ENCODE data around the gene SPI1. TPM values are rescaled to one million over a fixed set of nuclear protein-coding genes. Genes with fewer than 3 reads are reported as not detected.
A peak's percentile ranks its signal among the peaks of the same experiment; 100 is the strongest.

The SPI1 gene
- total and polyA plus RNA-seq, 2 donors (not counting 1 experiment from before 2014, with no cell fraction given): 98.3 to 119 TPM

DNA sequence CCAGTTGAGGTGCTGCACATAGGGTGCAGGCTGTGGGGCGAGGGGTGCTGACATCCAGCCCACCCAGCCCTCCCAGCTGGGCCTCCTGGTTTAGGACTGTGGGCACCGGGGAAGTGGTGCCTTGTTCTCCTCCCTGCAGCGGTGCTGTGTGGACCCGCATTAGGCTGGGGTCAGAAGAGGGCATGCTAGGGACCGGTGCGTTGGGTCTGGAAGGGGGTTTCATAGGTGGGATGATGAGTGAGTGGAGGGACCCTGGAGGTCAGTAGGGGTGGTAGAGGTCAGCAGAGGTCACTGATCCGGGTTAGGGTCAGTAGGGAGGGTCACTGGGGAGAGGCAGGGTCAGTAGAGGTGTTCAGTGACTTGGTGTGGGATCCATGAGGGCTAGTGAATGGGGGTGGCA is 19.2 kb downstream of the SPI1 start:
- no peak overlapping the region for H3K4me3 ChIP-seq (ENCODE audit: control extremely low read depth in 1 of 5, extremely low read depth in 1 of 5, insufficient read depth in 1 of 5, low read depth in 2 of 5, low read length in 4 of 5)
- no peak for DNase-seq
- H4K20me1 ChIP-seq (ENCODE audit: control insufficient read depth, insufficient read depth, low read length, poor library complexity, severe bottlenecking): peaks cover 83% of the 10 kb centered on the region
- H2AFZ ChIP-seq (ENCODE audit: insufficient read depth, low read depth, low read length, poor library complexity, severe bottlenecking): no peak overlapping the region
- no peak for ATAC-seq (ENCODE audit: low read depth)
- CTCF ChIA-PET: interaction anchor here (0.8 to 2.0 kb wide), 2 partner anchors 15 to 52 kb away, joined by 3 to 7 read pairs; no protein-coding TSS in a partner anchor
- Mint-ChIP-seq H3K4me1 (peaks cover 23% of the 10 kb centered on the region), H3K4me3 (no peak overlapping the region), H3K9me3 (ENCODE audit: insufficient read depth) (no peaks in the 10 kb centered on the region), H3K27me3 (no peaks in the 10 kb centered on the region), H3K27ac (peak overlapping the region; percentile 51)
- no peaks in the 10 kb centered on the region for H3K27me3 ChIP-seq (replicated peaks in 1 of 4; ENCODE audit: control extremely low read depth in 1 of 4, control insufficient read depth in 3 of 4, insufficient read depth in 4 of 4, low read length in 3 of 4)
- peak overlapping the region; percentile 27 for H3K4me2 ChIP-seq (replicated peaks; ENCODE audit: low read depth, low read length, poor library complexity, severe bottlenecking)
- peaks cover 0 to 4% (median 0%) of the 10 kb centered on the region in 3 donors for H3K9me3 ChIP-seq (ENCODE audit: control extremely low read depth in 1 of 3, control insufficient read depth in 2 of 3, insufficient read depth in 1 of 3, low read length in 2 of 3)
- intact Hi-C loops (cut with micrococcal nuclease): no loop called here
- no peak overlapping the region for H3K9ac ChIP-seq (ENCODE audit: low read length)
- peak overlapping the region in 1 of 2 donors; percentile 44 for H3K27ac ChIP-seq (ENCODE audit: low read length in 2 of 2)
- peaks cover 65% of the 10 kb centered on the region for H3K79me2 ChIP-seq (ENCODE audit: control insufficient read depth, insufficient read depth, low read length)
- H3K36me3 ChIP-seq (replicated peaks in 1 of 2; ENCODE audit: control extremely low read depth in 1 of 2, control insufficient read depth in 1 of 2, extremely low read depth in 1 of 2, insufficient read depth in 2 of 2, low read length in 1 of 2): peaks cover 0 to 36% of the 10 kb centered on the region in 2 experiments
- TF ChIP-seq, protein P1, sequence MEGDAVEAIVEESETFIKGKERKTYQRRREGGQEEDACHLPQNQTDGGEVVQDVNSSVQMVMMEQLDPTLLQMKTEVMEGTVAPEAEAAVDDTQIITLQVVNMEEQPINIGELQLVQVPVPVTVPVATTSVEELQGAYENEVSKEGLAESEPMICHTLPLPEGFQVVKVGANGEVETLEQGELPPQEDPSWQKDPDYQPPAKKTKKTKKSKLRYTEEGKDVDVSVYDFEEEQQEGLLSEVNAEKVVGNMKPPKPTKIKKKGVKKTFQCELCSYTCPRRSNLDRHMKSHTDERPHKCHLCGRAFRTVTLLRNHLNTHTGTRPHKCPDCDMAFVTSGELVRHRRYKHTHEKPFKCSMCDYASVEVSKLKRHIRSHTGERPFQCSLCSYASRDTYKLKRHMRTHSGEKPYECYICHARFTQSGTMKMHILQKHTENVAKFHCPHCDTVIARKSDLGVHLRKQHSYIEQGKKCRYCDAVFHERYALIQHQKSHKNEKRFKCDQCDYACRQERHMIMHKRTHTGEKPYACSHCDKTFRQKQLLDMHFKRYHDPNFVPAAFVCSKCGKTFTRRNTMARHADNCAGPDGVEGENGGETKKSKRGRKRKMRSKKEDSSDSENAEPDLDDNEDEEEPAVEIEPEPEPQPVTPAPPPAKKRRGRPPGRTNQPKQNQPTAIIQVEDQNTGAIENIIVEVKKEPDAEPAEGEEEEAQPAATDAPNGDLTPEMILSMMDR (IDR thresholded peaks at IDR 0.05): no peak
- no peak for TF ChIP-seq EZH2 (IDR thresholded peaks at IDR 0.05; ENCODE audit: borderline replicate concordance, insufficient read depth, low read depth, low read length, poor library complexity, severe bottlenecking)
- 82% methylated on average over 6 of the region's 7 CpGs for WGBS (ENCODE audit: insufficient coverage)
- H3K4me1 ChIP-seq (ENCODE audit: control insufficient read depth in 2 of 2, insufficient read depth in 2 of 2, low read length in 2 of 2): peaks cover 9 to 10% of the 10 kb centered on the region in 2 donors
- POLR2A ChIA-PET: no interaction called here

DNA sequence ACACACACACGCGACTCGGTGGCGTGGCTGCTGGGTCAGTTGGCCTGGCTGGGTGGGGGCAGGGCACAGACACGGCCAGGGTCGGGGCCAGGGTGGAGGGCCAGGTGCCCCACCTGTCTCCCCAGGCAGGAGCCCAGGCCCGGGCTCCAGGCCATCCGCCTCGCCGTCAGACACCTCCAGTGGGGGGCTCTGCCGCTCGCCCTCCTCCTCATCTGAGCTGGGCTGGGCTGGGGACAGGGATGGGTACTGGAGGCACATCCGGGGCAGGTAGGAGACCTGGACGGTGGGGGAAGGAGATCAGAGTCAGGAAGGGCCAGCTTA is 19.7 kb downstream of the SPI1 start:
- Histone ChIP-seq H3K27ac (ENCODE audit: low read length in 2 of 2) (no peak overlapping the region), H3K36me3 (replicated peaks in 1 of 2; ENCODE audit: control extremely low read depth in 1 of 2, control insufficient read depth in 1 of 2, extremely low read depth in 1 of 2, insufficient read depth in 2 of 2, low read length in 1 of 2) (peaks cover 0 to 39% of the 10 kb centered on the region in 2 experiments), H3K9ac (ENCODE audit: low read length) (no peak overlapping the region), H3K4me1 (ENCODE audit: control insufficient read depth in 2 of 2, insufficient read depth in 2 of 2, low read length in 2 of 2) (peaks cover 9 to 10% of the 10 kb centered on the region in 2 donors), H3K27me3 (replicated peaks in 1 of 4; ENCODE audit: control extremely low read depth in 1 of 4, control insufficient read depth in 3 of 4, insufficient read depth in 4 of 4, low read length in 3 of 4) (no peaks in the 10 kb centered on the region), H2AFZ (ENCODE audit: insufficient read depth, low read depth, low read length, poor library complexity, severe bottlenecking) (no peak overlapping the region), H4K20me1 (ENCODE audit: control insufficient read depth, insufficient read depth, low read length, poor library complexity, severe bottlenecking) (peaks cover 83% of the 10 kb centered on the region), H3K4me3 (ENCODE audit: control extremely low read depth in 1 of 5, extremely low read depth in 1 of 5, insufficient read depth in 1 of 5, low read depth in 2 of 5, low read length in 4 of 5) (no peak overlapping the region), H3K79me2 (ENCODE audit: control insufficient read depth, insufficient read depth, low read length) (peaks cover 60% of the 10 kb centered on the region), H3K4me2 (replicated peaks; ENCODE audit: low read depth, low read length, poor library complexity, severe bottlenecking) (no peak overlapping the region), H3K9me3 (ENCODE audit: control extremely low read depth in 1 of 3, control insufficient read depth in 2 of 3, insufficient read depth in 1 of 3, low read length in 2 of 3) (peaks cover 0 to 4% (median 0%) of the 10 kb centered on the region in 3 donors)
- ChIA-PET CTCF (no interaction called here), POLR2A (no interaction called here)
- DNase-seq (no peak), ATAC-seq (ENCODE audit: low read depth) (no peak)
- peak overlapping the region; percentile 22 for H3K27ac Mint-ChIP-seq
- H3K4me3 Mint-ChIP-seq: no peak overlapping the region
- intact Hi-C loops (cut with micrococcal nuclease): no loop called here
- H3K9me3 Mint-ChIP-seq (ENCODE audit: insufficient read depth): no peaks in the 10 kb centered on the region
- H3K27me3 Mint-ChIP-seq: no peaks in the 10 kb centered on the region
- TF ChIP-seq, protein P1 (IDR thresholded peaks at IDR 0.05): no peak
- no peak for TF ChIP-seq EZH2 (IDR thresholded peaks at IDR 0.05; ENCODE audit: borderline replicate concordance, insufficient read depth, low read depth, low read length, poor library complexity, severe bottlenecking)
- H3K4me1 Mint-ChIP-seq: peaks cover 23% of the 10 kb centered on the region
- 99% methylated on average over 13 of the region's 14 CpGs for WGBS (ENCODE audit: insufficient coverage)

Measured in B cell (primary cell).